GM23248 (cell line): ENCODE data around the gene AADACL4.
"Not testable (repeated sequence)": the region's sequence is repeated elsewhere in the genome, so short reads cannot be mapped to it uniquely, and the experiment has no call there.

Experiments used
- EZH2 ChIP-seq: fragments of 200-600 bp; sonication (generic); IDR thresholded peaks from 2 replicates; pipeline ENCODE4 v1.6.1; 2018; ENCODE audit warnings: antibody characterized with exemption, mild to moderate bottlenecking; ENCODE audit not compliant: insufficient read depth, poor library complexity, severe bottlenecking
- EZH2phosphoT487 ChIP-seq: fragments of 200-600 bp; sonication (generic); IDR thresholded peaks from 2 replicates; pipeline ENCODE4 v1.6.1; 2018; ENCODE audit warnings: antibody characterized with exemption, moderate library complexity, mild to moderate bottlenecking, low read depth; ENCODE audit not compliant: insufficient read depth

DNA sequence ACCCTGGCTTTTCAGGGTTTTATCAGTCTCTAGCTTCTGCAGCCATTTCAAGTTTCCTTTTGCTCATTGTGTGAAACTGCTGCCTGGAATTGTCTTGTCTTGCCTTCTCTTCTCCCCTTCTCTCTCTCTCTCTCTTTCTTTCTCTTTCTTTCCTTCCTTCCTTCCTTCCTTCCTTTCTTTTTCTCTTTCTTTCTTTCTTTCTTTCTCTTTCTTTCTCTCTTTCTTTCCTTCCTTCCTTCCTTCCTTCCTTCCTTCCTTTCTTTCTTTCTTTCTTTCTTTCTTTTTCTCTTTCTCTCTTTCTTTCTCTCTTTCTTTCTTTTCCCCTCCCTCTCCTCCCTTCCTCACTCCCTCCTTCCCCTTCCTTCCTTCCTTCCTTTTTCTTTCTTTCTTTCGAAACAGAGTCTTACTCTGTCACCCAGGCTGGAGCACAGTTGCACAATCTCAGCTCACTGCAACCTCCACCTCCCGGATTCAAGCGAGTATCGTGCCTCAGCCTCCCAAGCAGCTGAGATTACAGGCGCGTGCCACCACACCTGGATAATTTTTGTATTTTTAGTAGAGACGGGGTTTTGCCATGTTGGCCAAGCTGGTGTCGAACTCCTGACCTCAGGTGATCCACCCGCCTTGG is 14.1 kb downstream of the AADACL4 start:
- TF ChIP-seq EZH2phosphoT487, EZH2: not testable (repeated sequence)
